Measurements from ENCODE around the gene RAB3C. TPM values are rescaled to one million over a fixed set of nuclear protein-coding genes. Genes with fewer than 3 reads are reported as not detected.

Gene RAB3C
- total RNA-seq, 1 donor from 2014 or later, result 46.5 TPM

GRCh38 chr5:58901271-58901670 lies 318.4 kb downstream of the RAB3C start:
- no peak for DNase-seq (ENCODE audit: low spot score in 2 of 2)
- FAIRE-seq, result no peak

- no peak for FAIRE-seq
- DNase-seq (ENCODE audit: low spot score in 2 of 2), result no peak
Measured at GRCh38 chr5:58902305-58902704, 319.4 kb downstream of the RAB3C start.

GRCh38 chr5:58902765-58903164 lies 319.9 kb downstream of the RAB3C start:
- DNase-seq (ENCODE audit: low spot score in 2 of 2) (no peak), FAIRE-seq (no peak)

GRCh38 chr5:58904737-58905136 lies 321.9 kb downstream of the RAB3C start:
- no peak for FAIRE-seq
- no peak for DNase-seq (ENCODE audit: low spot score in 2 of 2)

GRCh38 chr5:58905944-58906343 lies 323.1 kb downstream of the RAB3C start:
- DNase-seq (ENCODE audit: low spot score in 2 of 2) (no peak), FAIRE-seq (no peak)

Other genes with a start within 250 kb of the RAB3C start
- gene PLK2, start 123.0 kb upstream of the RAB3C start, total RNA-seq, result 1,139 TPM
- not detected for gene GAPT, start 91.6 kb upstream of the RAB3C start, total RNA-seq

All from frontal cortex (tissue), 4 donors.